ENCODE data around the gene BORCS6. TPM values are rescaled to one million over a fixed set of nuclear protein-coding genes. Genes with fewer than 3 reads are reported as not detected.

Gene BORCS6
- total RNA-seq, 2 experiments from 2014 or later: 6.1 to 6.4 TPM

DNA sequence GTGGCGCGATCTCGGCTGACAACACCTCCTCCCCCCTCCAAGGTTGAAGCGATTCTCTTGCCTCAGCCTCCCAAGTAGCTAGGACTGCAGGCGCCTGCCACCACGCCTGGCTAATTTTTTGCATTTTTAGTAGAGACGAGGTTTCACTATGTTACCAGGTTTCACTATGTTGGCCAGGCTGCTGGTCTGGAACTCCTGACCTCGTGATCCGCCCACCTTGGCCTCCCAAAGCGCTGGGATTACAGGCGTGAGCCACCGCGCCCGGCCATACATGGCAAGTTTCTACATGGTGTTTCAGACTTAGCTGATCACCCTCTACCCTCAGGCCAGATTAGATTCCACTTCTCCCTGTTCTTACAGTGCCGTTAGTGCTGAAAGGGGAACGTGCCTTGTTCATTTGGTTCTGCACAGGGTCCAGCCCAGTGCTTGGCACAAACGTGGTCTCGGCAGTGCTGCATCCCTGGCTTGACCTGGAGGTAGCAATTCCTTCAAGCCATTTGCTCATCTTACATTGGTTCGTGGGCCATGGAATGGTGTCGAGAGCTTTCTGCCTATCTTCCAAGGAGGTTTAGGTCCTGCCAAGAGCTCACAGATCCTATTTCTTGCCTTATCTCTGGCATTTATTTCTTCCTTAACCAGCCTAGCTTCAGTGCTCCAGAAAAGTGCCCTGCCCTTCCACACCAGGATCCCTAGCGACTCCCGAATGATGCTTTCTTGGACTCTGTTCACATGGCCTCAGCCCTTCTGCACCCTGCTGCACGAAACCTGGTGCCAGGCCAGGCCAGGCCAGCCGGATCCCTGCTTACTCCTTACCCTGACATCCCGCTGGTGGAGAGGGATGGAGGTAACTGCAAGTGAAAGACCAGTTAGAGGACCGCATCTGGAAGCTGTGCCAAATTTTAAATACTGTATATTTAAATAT lies 35.2 kb upstream of the BORCS6 start:
- H3K27me3 ChIP-seq (ENCODE audit: control insufficient read depth in 1 of 2, insufficient read depth in 2 of 2, low read length in 2 of 2): no peaks in the 10 kb centered on the region
- H3K36me3 Mint-ChIP-seq (ENCODE audit: low read depth): peaks cover 78% of the 10 kb centered on the region
- peaks cover 2% of the 10 kb centered on the region for H3K9me3 Mint-ChIP-seq
- peaks cover 65% of the 10 kb centered on the region for H3K4me1 ChIP-seq (ENCODE audit: insufficient read depth, low read length)
- no peaks in the 10 kb centered on the region for H3K9me3 ChIP-seq (ENCODE audit: control insufficient read depth in 1 of 2, insufficient read depth in 1 of 2, low read length in 2 of 2)
- intact Hi-C loops (cut with DNase I, micrococcal nuclease): loop anchor here (5.0 kb wide), 2 partner anchors 88 to 157 kb away; partner anchors contain the start of gene RPL26 (in 1 of the 2)
- peak overlapping the region; percentile 99 for H3K27ac Mint-ChIP-seq
- H3K4me3 ChIP-seq (ENCODE audit: low read length): no peak overlapping the region
- DNase-seq (no peak), ATAC-seq (ENCODE audit: poor library complexity) (no peak)
- peak overlapping the region; percentile 87 for H3K4me3 Mint-ChIP-seq
- POLR2A ChIA-PET: interaction anchor here (0.8 to 19.8 kb wide), 16 partner anchors 15 to 538 kb away, joined by 3 to 630 read pairs (median 14); partner anchors contain the start of genes ALOXE3, AURKB, BORCS6 and CTC1
- CTCF ChIA-PET: interaction anchor here (0.6 to 1.5 kb wide), 6 partner anchors 20 to 107 kb away, joined by 3 to 7 read pairs (median 3); partner anchors contain the start of genes ALOXE3 and CTC1
- H3K27me3 Mint-ChIP-seq: peaks cover 38% of the 10 kb centered on the region
- peak overlapping the region in 1 of 2 donors; percentile 40 for H3K27ac ChIP-seq (ENCODE audit: low read depth in 1 of 2, low read length in 2 of 2)
- peaks cover 40% of the 10 kb centered on the region for H3K36me3 ChIP-seq (ENCODE audit: insufficient read depth, low read length)
- TF ChIP-seq, protein P1, sequence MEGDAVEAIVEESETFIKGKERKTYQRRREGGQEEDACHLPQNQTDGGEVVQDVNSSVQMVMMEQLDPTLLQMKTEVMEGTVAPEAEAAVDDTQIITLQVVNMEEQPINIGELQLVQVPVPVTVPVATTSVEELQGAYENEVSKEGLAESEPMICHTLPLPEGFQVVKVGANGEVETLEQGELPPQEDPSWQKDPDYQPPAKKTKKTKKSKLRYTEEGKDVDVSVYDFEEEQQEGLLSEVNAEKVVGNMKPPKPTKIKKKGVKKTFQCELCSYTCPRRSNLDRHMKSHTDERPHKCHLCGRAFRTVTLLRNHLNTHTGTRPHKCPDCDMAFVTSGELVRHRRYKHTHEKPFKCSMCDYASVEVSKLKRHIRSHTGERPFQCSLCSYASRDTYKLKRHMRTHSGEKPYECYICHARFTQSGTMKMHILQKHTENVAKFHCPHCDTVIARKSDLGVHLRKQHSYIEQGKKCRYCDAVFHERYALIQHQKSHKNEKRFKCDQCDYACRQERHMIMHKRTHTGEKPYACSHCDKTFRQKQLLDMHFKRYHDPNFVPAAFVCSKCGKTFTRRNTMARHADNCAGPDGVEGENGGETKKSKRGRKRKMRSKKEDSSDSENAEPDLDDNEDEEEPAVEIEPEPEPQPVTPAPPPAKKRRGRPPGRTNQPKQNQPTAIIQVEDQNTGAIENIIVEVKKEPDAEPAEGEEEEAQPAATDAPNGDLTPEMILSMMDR (IDR thresholded peaks at IDR 0.05): no peak
- peaks cover 77% of the 10 kb centered on the region for H3K4me1 Mint-ChIP-seq (ENCODE audit: low read depth)

DNA sequence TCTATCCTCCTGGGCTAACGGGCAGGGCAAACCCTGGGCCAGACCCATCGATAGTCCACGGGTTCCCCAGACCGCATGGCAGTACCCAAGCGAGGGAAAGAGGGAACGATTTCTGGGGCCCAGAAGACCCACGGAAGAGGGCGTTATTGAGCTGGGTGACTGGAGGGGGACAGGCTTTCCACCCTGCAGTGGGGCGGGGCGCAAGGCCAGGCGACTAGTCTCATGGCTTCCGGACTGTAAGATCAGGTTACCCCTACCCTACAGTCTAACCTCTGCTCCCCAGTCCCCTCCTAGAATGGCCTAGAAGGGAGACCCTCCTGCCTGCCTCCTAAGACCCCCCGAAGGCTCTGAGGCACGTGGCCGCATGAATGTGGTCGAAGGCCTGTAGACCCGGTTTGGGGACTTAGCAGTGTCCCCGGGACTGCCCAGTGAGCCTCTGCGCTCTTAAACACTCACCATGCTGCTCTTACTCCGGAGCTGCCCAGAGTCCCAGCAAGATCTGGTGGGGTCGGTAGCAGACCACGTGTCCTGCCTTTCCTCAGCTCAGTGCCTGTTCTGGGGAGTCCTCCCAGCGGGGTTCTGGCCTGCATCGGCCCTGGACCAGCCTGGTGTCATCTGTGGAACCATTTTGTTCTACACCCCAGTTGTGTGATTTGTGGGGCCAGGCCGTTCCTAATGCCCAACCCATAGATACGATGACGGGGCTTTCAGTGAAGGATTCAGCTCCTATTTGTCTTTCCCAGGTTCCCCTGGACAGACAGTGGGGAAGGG lies 33.6 kb upstream of the BORCS6 start:
- DNase-seq: peak in 12 of 14 experiments; percentile 28 to 78 (median 50)
- CTCF ChIA-PET: interaction anchor here (0.9 to 4.0 kb wide), 9 partner anchors 9 to 104 kb away, joined by 3 to 30 read pairs (median 8); partner anchors contain the start of genes BORCS6, CTC1 and SLC25A35
- H3K27ac Mint-ChIP-seq: peak overlapping the region; percentile 99
- TF ChIP-seq, protein P1 (IDR thresholded peaks at IDR 0.05): no peak
- peaks cover 67% of the 10 kb centered on the region for H3K36me3 Mint-ChIP-seq (ENCODE audit: low read depth)
- peaks cover 42% of the 10 kb centered on the region for H3K27me3 Mint-ChIP-seq
- H3K4me1 ChIP-seq (ENCODE audit: insufficient read depth, low read length): peaks cover 75% of the 10 kb centered on the region
- peak overlapping the region; percentile 75 for H3K4me3 ChIP-seq (ENCODE audit: low read length)
- H3K27ac ChIP-seq (ENCODE audit: low read depth in 1 of 2, low read length in 2 of 2): peak overlapping the region; percentile 89 to 95
- peaks cover 2% of the 10 kb centered on the region for H3K9me3 Mint-ChIP-seq
- intact Hi-C loops (cut with DNase I, micrococcal nuclease): loop anchor here (1.0 to 5.0 kb wide), 4 partner anchors 24 to 159 kb away; partner anchors contain the start of genes RANGRF (in 1 of the 2) and RPL26 (in 1 of the 2)
- POLR2A ChIA-PET: interaction anchor here (0.8 to 19.8 kb wide), 24 partner anchors 12 to 1091 kb away, joined by 3 to 630 read pairs (median 21); partner anchors contain the start of genes ALOXE3, AURKB, BORCS6 and CNTROB
- H3K4me1 Mint-ChIP-seq (ENCODE audit: low read depth): peaks cover 76% of the 10 kb centered on the region
- peak overlapping the region; percentile 98 for H3K4me3 Mint-ChIP-seq
- no peaks in the 10 kb centered on the region for H3K9me3 ChIP-seq (ENCODE audit: control insufficient read depth in 1 of 2, insufficient read depth in 1 of 2, low read length in 2 of 2)
- ATAC-seq (ENCODE audit: poor library complexity): no peak
- H3K27me3 ChIP-seq (ENCODE audit: control insufficient read depth in 1 of 2, insufficient read depth in 2 of 2, low read length in 2 of 2): no peaks in the 10 kb centered on the region
- H3K36me3 ChIP-seq (ENCODE audit: insufficient read depth, low read length): peaks cover 30% of the 10 kb centered on the region

Measured in CD4-positive, alpha-beta T cell (primary cell).